ENCODE results near the gene KCNQ5. TPM values are rescaled to one million over a fixed set of nuclear protein-coding genes. Genes with fewer than 3 reads are reported as not detected.

KCNQ5 gene
- total and polyA plus RNA-seq, 11 donors: 0.06 to 0.18 TPM; not detected in 9

GRCh38 chr6:72646604-72647485 lies 25.0 kb downstream of the KCNQ5 start:
- intact Hi-C loops (cut with DNase I): loop anchor here in 1 of 10 donors (10.0 kb wide), 1 partner anchor 478 kb away; no protein-coding TSS in a partner anchor
- ATAC-seq: no peak

GRCh38 chr6:72647489-72647888 lies 25.6 kb downstream of the KCNQ5 start:
- no peak overlapping the region for H3K4me3 ChIP-seq
- intact Hi-C loops (cut with DNase I): loop anchor here in 1 of 10 donors (10.0 kb wide), 1 partner anchor 477 kb away; no protein-coding TSS in a partner anchor
- no peak overlapping the region for H3K27ac ChIP-seq
- H3K36me3 ChIP-seq: no peaks in the 10 kb centered on the region
- no peaks in the 10 kb centered on the region for H3K27me3 ChIP-seq
- DNase-seq (no peak), ATAC-seq (no peak)
- no peaks in the 10 kb centered on the region for H3K4me1 ChIP-seq
- WGBS, 4 donors: 94 to 96% (median 95%) methylated on average over 2 of the region's 2 CpGs
- H3K9me3 ChIP-seq: no peaks in the 10 kb centered on the region
- TF ChIP-seq POLR2A (IDR thresholded peaks at IDR 0.05) (no peak), CTCF (IDR thresholded peaks at IDR 0.05) (no peak)

More at GRCh38 chr6:72646604-72647485, 25.0 kb downstream of the KCNQ5 start:
- Histone ChIP-seq H3K27ac (no peak overlapping the region), H3K4me3 (no peak overlapping the region), H3K27me3 (no peaks in the 10 kb centered on the region), H3K9me3 (no peaks in the 10 kb centered on the region), H3K36me3 (no peaks in the 10 kb centered on the region), H3K4me1 (no peaks in the 10 kb centered on the region)
- TF ChIP-seq POLR2A (IDR thresholded peaks at IDR 0.05) (no peak), CTCF (IDR thresholded peaks at IDR 0.05) (no peak)
- WGBS, 4 donors: 71 to 80% (median 75%) methylated on average over 4 of the region's 4 CpGs
- no peak for DNase-seq

- no peaks in the 10 kb centered on the region for H3K27me3 ChIP-seq
- WGBS, 4 donors: 75 to 80% (median 78%) methylated on average over 8 of the region's 8 CpGs
- no peak for ATAC-seq
- no peaks in the 10 kb centered on the region for H3K36me3 ChIP-seq
- no peak overlapping the region for H3K27ac ChIP-seq
- intact Hi-C loops (cut with DNase I): loop anchor here in 1 of 10 donors (10.0 kb wide), 1 partner anchor 475 kb away; no protein-coding TSS in a partner anchor
- H3K4me3 ChIP-seq: no peak overlapping the region
- no peaks in the 10 kb centered on the region for H3K4me1 ChIP-seq
- TF ChIP-seq POLR2A (IDR thresholded peaks at IDR 0.05) (no peak), CTCF (IDR thresholded peaks at IDR 0.05) (no peak)
- H3K9me3 ChIP-seq: no peaks in the 10 kb centered on the region
- no peak for DNase-seq
These were observed 27.4 kb downstream of the KCNQ5 start for GRCh38 chr6:72649032-72649984.
